M059J (cell line): ENCODE results near the gene MICAL3. TPM values are rescaled to one million over a fixed set of nuclear protein-coding genes. Genes with fewer than 3 reads are reported as not detected.

Experiments used
- DNase-seq: peaks from one replicate; pipeline ENCODE4 v3.0.0-alpha.2; 2012; ENCODE audit warnings: low read depth
- total RNA-seq: library from RNA; depleted of rRNA; stranded (reverse); fragments of >200 nt; shearing (Covaris generic); gene quantifications from 2 replicates; pipeline ENCODE4 v1.2.3, GENCODE V29; 2014

MICAL3 gene
- total RNA-seq, 1 experiment from 2014 or later: 33.6 TPM

DNA sequence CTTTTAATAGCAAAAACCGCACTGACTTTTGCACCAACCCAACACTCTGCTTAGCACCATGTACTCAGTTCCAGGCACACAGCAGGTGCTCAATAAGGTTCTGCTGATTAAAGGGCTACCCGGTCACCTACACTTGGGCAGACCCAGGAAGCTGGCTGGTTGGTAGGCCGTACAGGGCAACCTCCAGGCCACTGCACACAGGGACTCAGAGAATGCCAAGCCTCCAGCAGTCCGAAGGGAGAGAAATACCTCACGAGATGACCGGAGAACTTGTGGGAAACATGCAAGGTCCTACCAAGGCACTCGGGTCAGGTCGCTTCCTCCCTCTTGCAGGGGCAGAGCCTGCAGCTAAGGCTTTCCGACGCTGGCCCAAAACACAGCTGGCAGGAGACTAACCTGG is 109.2 kb downstream of the MICAL3 start:
- no peak for DNase-seq

DNA sequence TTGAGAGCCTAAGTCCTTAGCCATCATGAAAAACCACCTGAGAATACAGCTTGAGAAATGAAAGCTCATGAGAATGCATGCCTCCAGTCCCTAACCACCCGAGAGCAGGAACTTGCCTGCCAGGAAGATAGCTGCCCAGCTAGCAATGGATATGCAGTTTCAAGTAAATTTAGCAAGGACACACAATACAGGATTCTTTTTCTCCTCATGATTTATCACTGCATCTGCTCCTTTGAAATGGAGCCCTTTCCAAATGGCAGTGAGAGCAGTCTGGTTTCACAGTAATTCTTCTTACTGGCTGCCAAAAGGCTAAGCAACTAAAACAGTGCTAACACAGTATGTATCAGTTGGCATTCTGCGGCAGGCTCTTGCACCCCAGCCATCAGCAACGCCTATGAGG is 109.9 kb downstream of the MICAL3 start:
- DNase-seq: no peak

DNA sequence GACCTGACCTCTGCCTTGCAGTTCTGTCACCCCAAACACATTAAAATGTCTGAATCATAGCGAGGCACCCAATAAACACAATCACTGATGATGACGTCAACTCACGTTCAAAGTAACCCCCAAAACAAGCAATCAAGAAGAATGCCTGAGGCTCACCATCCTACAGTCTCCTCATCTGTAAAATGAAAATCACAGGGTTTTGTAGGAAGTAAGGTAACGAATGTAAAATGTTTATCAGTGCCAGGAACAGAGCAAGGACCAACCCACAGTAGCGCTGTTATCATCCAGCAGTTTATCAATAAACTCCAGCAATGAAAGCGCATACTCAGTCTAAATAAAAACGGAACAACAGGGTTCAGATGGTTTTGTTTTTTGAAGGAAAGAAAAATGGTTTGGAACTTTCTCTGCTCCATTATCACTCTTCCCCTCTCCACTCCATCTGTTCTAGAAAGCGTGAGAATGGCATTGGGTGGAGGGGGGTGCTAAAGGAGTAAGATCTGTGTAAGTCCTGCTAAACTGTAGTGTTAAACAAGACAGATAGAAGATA is 110.5 kb downstream of the MICAL3 start:
- DNase-seq: peak; percentile 67

DNA sequence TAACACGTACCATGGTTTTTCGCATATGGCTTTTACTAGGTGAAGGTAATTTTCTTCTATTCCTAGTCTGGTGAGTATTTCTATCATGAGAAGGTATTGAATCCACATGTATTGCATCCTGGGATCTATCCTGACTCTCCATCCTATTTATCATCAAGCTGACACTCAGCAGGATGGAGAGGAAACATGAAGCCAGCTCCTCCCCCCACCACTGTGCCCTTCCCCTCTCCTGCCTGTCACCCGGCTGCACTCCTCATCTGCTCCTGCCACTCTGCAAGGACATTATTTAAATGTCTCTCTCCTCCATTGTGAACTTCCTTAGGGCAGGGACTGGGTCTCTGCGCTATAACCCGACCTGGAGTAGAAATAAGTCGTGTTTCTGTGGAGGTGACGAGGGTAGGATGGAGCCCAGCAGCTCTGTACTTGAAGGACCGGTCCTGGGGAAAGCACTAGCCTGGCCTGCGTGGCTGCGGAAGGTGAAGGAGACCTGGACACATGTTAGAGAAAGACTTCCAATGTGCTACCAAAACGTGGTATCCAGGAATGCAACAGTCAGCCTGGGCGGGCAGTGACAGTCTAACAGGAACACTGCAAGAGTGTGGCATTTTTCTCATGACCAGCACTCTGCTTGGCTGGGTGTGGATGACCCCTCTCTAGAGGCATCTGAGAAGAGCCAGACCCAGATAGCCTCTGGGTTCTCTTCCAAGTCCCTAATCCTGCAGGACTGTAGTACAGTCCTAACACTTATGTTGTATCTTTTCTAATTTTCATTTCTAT is 111.2 kb downstream of the MICAL3 start:
- DNase-seq: peak; percentile 15

DNA sequence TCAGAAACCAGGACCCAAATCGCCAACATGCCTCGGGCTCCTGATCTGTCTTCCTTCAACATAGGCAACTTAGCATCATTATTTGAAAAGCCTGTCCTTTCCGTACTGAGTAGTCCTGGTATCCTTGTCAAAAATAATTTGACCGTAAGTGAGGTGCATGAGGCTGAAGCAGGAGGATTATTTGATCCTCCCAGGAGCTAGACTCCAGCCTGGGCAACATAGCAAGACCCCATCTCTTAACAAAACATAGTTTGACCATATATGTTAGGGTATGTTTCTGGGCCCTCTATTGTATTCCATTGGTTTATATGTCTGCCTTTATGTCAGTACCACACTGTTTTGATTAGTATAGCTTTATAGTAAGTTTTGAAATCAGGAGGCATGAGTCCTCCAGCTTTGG is 112.5 kb downstream of the MICAL3 start:
- no peak for DNase-seq

GRCh38 chr22:17911312-17911705 is 113.1 kb downstream of the MICAL3 start:
- DNase-seq: no peak

GRCh38 chr22:17910561-17911311 is 113.6 kb downstream of the MICAL3 start:
- DNase-seq: peak; percentile 88

DNA sequence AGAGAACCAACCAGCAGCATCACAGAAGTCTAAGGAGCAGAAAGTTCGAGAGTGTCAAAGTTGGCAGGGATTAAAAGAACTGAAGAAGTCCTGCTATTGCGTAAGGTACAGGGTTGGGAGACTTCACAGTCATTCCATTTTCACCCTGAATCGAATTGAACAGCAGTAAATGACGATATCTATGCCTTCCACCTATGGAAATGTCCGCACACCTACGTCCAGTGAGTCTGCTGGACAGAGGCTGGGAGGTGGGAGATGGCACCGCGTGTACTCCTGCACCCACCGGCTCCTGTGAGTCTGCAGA is 116.7 kb downstream of the MICAL3 start:
- DNase-seq: no peak

GRCh38 chr22:17906978-17907747 is 117.2 kb downstream of the MICAL3 start:
- DNase-seq: no peak

GRCh38 chr22:17905445-17905844 is 118.9 kb downstream of the MICAL3 start:
- DNase-seq: no peak

DNA sequence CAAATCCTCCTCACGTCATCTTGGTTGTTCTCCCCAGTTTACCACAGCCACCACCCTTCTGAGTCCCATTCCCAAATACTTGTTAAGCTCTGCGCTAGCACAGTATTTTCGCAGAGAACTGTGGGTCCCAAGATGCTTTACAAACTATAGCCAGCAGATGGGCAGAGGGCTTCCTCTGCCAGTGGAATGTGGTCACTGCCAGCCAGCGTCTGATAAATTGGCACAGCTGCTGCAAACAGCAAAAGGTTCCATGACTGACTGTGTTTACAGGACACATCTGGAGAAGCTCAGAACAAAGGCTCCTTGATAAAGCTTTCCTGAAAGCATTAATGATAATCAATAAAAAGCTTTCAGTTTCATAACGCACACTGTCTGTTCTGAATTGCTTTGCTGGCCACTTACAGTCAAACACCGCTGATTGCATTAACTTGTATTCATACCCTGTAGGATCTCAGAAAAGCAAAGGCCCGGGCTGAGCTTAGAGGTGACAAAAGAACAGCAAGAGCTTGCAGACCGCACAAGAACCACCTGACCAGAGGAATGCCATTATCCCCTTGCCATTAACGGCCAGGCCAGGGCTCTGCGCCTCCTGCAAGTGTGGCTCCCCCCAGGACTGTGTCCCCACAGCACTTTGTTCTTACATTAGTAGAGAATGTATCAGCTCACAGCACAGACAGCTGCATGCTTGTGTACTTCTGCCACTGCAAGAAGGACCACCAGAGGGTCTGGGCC is 120.6 kb downstream of the MICAL3 start:
- DNase-seq: no peak

DNA sequence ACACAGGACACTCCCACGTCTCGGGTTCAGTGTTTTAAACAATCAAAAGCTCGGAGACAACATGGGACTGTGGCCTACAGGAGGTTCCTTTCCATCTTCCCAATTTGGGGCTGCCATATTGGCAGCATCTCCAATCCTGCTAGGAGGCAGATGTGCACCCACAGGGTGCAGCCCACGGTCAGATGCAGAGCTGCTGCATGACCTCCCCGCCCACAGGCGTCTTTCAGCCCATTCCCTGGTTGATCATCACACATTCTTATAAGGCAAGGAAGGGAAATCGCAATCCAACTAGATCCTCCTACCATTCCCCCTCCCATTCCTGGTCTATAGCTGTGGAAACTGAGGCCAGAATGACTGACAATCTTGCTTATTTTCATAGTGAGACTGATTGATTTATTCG is 121.4 kb downstream of the MICAL3 start:
- no peak for DNase-seq

DNA sequence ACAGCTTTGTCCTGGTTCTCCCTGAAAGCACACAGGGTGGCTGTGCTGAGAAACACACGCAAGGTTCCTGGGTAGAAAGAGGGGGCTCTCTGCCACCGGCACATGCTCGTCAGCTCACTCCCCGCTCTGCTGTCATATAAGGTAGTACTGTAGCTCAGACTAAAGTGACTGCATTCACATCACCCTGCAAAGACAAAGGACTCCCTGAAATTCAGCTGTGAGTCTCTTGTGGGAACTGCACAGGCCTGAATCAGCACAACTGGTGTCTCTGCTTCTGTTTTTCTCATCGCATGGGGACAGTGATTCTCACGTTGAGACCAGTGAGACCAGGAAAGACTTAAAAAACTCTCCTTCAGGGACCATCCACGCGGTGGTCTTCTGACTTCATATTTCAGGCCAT is 126.0 kb downstream of the MICAL3 start:
- no peak for DNase-seq

GRCh38 chr22:17897858-17898257 is 126.5 kb downstream of the MICAL3 start:
- no peak for DNase-seq

DNA sequence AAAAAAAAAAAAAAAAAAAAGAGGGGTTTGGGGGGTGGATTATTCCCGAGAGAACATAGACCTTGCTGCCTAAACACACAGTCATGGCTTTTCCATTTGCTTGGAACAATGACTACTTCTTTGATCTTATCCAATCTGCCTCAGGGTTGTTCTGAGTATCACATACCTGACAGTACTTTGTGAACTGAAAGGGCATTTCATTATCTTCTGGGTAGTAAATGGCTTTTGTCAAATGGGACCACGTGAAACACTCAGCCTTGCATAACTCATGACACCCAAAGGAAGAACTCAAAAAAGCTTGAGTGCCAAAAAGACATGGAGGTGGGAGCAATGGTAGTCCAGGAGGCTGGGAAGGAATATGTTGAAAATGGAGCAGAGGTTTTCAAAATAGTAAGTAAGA is 126.9 kb downstream of the MICAL3 start:
- DNase-seq: no peak

GRCh38 chr22:17896586-17896985 is 127.8 kb downstream of the MICAL3 start:
- DNase-seq: no peak

DNA sequence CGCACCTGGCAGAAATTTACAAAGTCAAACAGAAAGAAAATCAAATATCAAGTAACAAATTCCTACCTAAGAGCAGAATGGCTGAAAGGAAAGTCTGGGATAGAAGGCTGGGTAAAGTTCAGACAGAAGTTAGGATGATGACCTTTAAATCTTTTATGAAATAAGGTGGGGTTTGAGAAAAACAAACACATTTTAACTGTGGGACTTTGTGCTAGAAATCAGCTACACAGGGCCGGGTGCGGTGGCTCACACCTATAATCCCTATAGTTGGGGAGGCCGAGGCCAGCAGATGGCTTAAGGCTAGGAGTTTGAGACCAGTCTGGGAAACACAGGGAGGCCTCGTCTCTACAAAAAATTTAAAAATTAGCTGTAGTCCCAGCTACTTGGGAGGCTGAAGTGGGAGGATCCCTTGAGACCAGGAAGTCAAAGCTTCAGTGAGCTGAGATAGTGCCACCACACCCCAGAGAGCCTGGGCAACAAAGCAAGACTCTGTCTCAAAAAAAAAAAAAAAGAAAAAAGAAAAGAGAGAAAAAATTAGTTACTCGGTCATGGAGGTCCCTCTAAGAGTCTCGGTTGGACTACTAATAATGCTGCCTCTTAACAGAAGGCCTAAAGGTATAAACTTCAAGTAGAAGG is 130.3 kb downstream of the MICAL3 start:
- DNase-seq: no peak

DNA sequence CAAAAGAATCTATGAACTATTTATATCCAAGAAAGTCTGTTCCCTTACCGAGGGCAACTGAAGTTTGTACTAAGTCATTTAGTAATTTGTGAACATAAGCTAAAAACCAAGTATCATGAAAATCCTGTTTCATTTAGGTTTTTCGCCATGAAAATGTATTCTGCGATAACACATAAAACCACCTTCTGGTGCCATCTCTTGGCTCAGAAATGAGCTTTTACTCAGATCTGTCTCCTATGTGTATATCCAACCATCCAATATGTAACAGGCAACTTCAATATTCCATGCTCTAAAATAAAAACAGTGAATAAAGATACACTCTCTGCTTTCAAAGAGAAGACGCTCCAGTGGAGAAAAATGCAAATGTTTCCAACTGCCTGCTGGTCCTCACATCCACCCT is 132.0 kb downstream of the MICAL3 start:
- DNase-seq: no peak

DNA sequence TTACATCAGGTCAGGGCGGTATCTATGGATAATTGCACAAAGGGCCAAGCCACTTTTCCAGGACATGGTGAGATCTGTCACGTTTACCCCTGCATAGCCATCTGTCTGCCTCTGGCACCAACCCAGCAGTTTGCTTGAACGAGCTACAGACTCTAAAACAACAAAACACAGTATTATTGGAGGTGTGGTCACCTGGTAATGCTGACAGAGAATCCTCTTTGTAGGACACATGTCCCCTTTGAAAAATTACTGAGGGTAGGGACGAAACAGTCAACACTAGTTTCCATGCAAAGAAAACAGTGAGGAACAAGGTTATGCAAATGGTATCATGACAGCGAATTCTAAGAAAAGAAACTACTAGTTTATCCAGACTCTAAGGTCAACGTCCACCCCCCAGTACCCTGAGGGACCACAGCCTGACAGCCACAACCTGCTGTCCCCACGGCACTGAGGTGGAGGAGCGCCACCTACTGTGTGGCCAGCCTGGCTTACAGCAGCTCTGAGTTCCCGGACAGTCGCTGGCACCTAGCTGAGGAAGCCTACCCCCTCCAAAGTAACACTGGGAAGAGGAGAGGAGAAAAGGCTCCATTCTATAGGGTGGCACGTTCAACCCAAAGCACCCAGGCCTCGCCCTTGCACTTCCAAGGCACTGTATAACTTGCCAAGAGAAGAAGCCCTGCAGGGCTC is 132.7 kb downstream of the MICAL3 start:
- no peak for DNase-seq

DNA sequence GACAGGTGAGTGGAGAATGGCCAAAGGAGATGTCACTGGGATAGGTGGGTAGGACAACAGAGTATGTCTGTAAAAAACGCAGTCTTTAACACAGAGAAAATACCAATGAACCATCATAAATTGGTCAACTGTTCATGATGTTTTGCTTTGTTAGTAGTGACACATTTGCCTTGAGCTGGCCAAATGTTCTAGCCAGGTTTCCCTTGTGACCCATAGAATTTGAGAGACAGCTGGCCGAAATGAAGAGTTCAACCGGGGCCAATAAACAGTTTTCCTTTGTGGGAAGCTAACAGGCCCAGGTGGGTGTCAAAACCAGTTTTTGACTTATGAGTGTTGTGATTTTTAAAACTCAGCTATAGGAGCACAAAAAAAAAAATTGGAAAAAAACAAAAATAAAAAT is 133.5 kb downstream of the MICAL3 start:
- no peak for DNase-seq

DNA sequence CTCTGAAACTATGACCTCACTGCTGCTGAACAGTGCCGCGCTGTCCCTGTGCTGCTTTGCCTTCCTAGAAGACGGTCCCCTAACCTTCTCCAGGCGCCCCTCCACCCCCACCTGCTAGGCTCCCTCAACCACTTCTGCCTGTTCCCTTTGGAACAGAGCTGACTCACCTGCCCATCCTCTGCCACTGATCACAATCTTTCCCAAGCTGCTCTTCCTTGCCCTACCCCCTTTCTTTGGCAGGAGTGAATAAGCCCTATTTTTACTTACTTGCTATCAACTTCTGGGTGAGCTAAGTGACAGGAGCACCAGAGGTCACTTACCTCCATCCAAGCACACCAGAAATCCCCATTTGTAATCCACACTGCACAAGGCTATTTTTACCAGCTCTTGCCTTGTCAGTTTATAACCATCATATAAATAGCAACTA is 134.1 kb downstream of the MICAL3 start:
- peak; percentile 65 for DNase-seq
